IMR-90 (cell line): ENCODE measurements around the gene GPATCH2. TPM values are rescaled to one million over a fixed set of nuclear protein-coding genes. Genes with fewer than 3 reads are reported as not detected.

ENCODE experiments used
- ATAC-seq: fragments of 200-7000 bp; cut with Tn5 transposase; 2 replicates; pipeline ENCODE4 v1.9.1; 2020; ENCODE audit warnings: low read depth, mild to moderate bottlenecking, moderate library complexity
- BruUV-seq: library from RNA; stranded (reverse); fragments of 400-500 nt; replicated peaks from 2 replicates; lab custom pipeline; 2021; lab: Mats Ljungman, UMichigan
- CTCF ChIA-PET: fragments of 300-600 bp; formaldehyde crosslinking; extraction: SDS; loops from one replicate; lab custom pipeline; 2021; ENCODE audit warnings: antibody characterized with exemption; lab: Yijun Ruan, JAX
- POLR2A ChIA-PET: fragments of 300-600 bp; sonication (Branson Sonifier 250); formaldehyde crosslinking; loops from one replicate; lab custom pipeline; 2022; ENCODE audit warnings: antibody characterized with exemption; ENCODE audit not compliant: unreplicated experiment; lab: Charles Lee
- DNase-seq: peaks from one replicate; pipeline ENCODE4 v3.0.0; 2013
- H2AFZ ChIP-seq: replicated peaks from 2 replicates; pipeline ENCODE3; 2013; ENCODE audit warnings: low read length, mild to moderate bottlenecking; ENCODE audit not compliant: poor library complexity
- H2AK5ac ChIP-seq: 2 replicates; pipeline ENCODE4 v1.6.1; 2013; ENCODE audit warnings: low read depth, low read length, inconsistent platforms
- H2AK9ac ChIP-seq: replicated peaks from 2 replicates; pipeline ENCODE3; 2013; ENCODE audit warnings: mild to moderate bottlenecking, low read depth, low read length, moderate library complexity; ENCODE audit not compliant: poor library complexity
- H2BK120ac ChIP-seq: 2 replicates; pipeline ENCODE4 v1.6.1; 2013; ENCODE audit warnings: low read depth, low read length, inconsistent platforms
- H2BK15ac ChIP-seq: 3 replicates; pipeline ENCODE4 v1.6.1; 2013; ENCODE audit warnings: low read depth, low read length, inconsistent platforms
- H2BK20ac ChIP-seq: 2 replicates; pipeline ENCODE4 v1.6.1; 2013; ENCODE audit warnings: low read depth, mild to moderate bottlenecking, inconsistent platforms, low read length, moderate library complexity
- H2BK5ac ChIP-seq: 2 replicates; pipeline ENCODE4 v1.6.1; 2013; ENCODE audit warnings: mild to moderate bottlenecking, low read depth, low read length, inconsistent platforms; ENCODE audit not compliant: poor library complexity, severe bottlenecking
- H3K14ac ChIP-seq: replicated peaks from 2 replicates; pipeline ENCODE4 v1.6.1; 2013; ENCODE audit warnings: low read depth, low read length, inconsistent platforms
- H3K18ac ChIP-seq: 2 replicates; pipeline ENCODE4 v1.6.1; 2013; ENCODE audit warnings: low read depth, low read length, control low read depth
- H3K23ac ChIP-seq: 2 replicates; pipeline ENCODE4 v1.6.1; 2013; ENCODE audit warnings: low read depth, low read length, inconsistent platforms
- H3K27ac ChIP-seq: 2 replicates; pipeline ENCODE4 v1.5.1; 2013; ENCODE audit warnings: mild to moderate bottlenecking, control low read depth, low read length; ENCODE audit not compliant: insufficient read depth
- H3K27me3 ChIP-seq: 2 replicates; pipeline ENCODE4 v1.6.1; 2013; ENCODE audit warnings: low read length; ENCODE audit not compliant: control insufficient read depth, insufficient read depth
- H3K36me3 ChIP-seq: 2 replicates; pipeline ENCODE4 v1.6.1; 2013; ENCODE audit warnings: low read length, mixed read lengths; ENCODE audit not compliant: control insufficient read depth, insufficient read depth
- H3K4ac ChIP-seq: 2 replicates; pipeline ENCODE4 v1.6.1; 2013; ENCODE audit warnings: low read depth, low read length, inconsistent platforms
- H3K4me1 ChIP-seq: 2 replicates; pipeline ENCODE4 v1.6.1; 2013; ENCODE audit warnings: low read length, mixed read lengths; ENCODE audit not compliant: control insufficient read depth, insufficient read depth
- H3K4me2 ChIP-seq: 2 replicates; pipeline ENCODE4 v1.6.1; 2013; ENCODE audit warnings: low read depth, mild to moderate bottlenecking, control low read depth, low read length, moderate library complexity
- H3K4me3 ChIP-seq: 2 replicates; pipeline ENCODE4 v1.5.1; 2013; ENCODE audit warnings: low read depth, mild to moderate bottlenecking, control low read depth, low read length, moderate library complexity; ENCODE audit not compliant: insufficient read depth
- H3K56ac ChIP-seq: 2 replicates; pipeline ENCODE4 v1.6.1; 2013; ENCODE audit warnings: low read length, inconsistent platforms; ENCODE audit not compliant: insufficient read depth; ENCODE audit errors: extremely low read depth
- H3K79me1 ChIP-seq, 2 experiments: 2 replicates each; pipeline ENCODE4 v1.6.1; 2013; ENCODE audit warnings: low read length in 2 of 2, inconsistent platforms in 1 of 2, low read depth in 1 of 2
- H3K9ac ChIP-seq: 2 replicates; pipeline ENCODE4 v1.6.1; 2013; ENCODE audit warnings: low read depth, low read length, control low read depth
- H3K9me1 ChIP-seq: 2 replicates; pipeline ENCODE4 v1.6.1; 2013; ENCODE audit warnings: low read length, inconsistent platforms; ENCODE audit not compliant: insufficient read depth
- H3K9me3 ChIP-seq: 2 replicates; pipeline ENCODE4 v1.6.1; 2013; ENCODE audit warnings: low read length; ENCODE audit not compliant: control insufficient read depth, insufficient read depth
- H4K20me1 ChIP-seq: 2 replicates; pipeline ENCODE4 v1.6.1; 2013; ENCODE audit warnings: low read length, inconsistent platforms; ENCODE audit not compliant: insufficient read depth
- H4K5ac ChIP-seq: 2 replicates; pipeline ENCODE4 v1.6.1; 2013; ENCODE audit warnings: mild to moderate bottlenecking, low read depth, low read length, control low read depth
- H4K8ac ChIP-seq, 2 experiments: 2 replicates each; pipeline ENCODE4 v1.6.1; 2013; ENCODE audit warnings: low read depth in 2 of 2, low read length in 2 of 2, control low read depth in 1 of 2, inconsistent platforms in 1 of 2
- H4K91ac ChIP-seq: 2 replicates; pipeline ENCODE4 v1.6.1; 2013; ENCODE audit warnings: low read depth, low read length, inconsistent platforms; ENCODE audit not compliant: insufficient read depth
- CEBPB ChIP-seq: IDR thresholded peaks from 2 replicates; pipeline ENCODE4 v1.6.1; 2012; ENCODE audit warnings: low read depth, low read length, improper control_type of control experiment
- MAZ ChIP-seq: IDR thresholded peaks from 2 replicates; pipeline ENCODE4 v1.6.1; 2012; ENCODE audit warnings: low read depth, mild to moderate bottlenecking, low read length, improper control_type of control experiment, moderate library complexity, borderline replicate concordance
- NFE2L2 ChIP-seq: fragments of 150-350 bp; IDR thresholded peaks from 2 replicates; pipeline ENCODE4 v1.6.1; 2016; ENCODE audit warnings: low read depth, mild to moderate bottlenecking, low read length
- POLR2A ChIP-seq: IDR thresholded peaks from 2 replicates; pipeline ENCODE4 v1.6.1; 2012; ENCODE audit warnings: mild to moderate bottlenecking, low read depth, low read length
- RCOR1 ChIP-seq: IDR thresholded peaks from 2 replicates; pipeline ENCODE4 v1.6.1; 2012; ENCODE audit warnings: mild to moderate bottlenecking, low read length, improper control_type of control experiment; ENCODE audit not compliant: insufficient replicate concordance
- RFX5 ChIP-seq: IDR thresholded peaks from 2 replicates; pipeline ENCODE4 v1.8.0; 2012; ENCODE audit warnings: low read depth, mild to moderate bottlenecking, low read length, moderate library complexity
- WGBS, 2 experiments: methylation state at CpG; one replicate each; pipeline versions ENCODE4 v1.1.5 to v1.1.7; 2013; ENCODE audit warnings: missing lambda C conversion rate in 2 of 2; ENCODE audit not compliant: insufficient read length in 1 of 2; ENCODE audit errors: extremely low coverage in 2 of 2; 5-methylcytosine and 5-hydroxymethylcytosine counted together
- dilution Hi-C: fragments of 300-500 bp; cut with HindIII; formaldehyde crosslinking; loops from one replicate; pipeline ENCODE4 v1.14.3; 2018; ENCODE audit warnings: low sequenced_read_pairs; ENCODE audit not compliant: unreplicated experiment
- in situ Hi-C: fragments of 300-500 bp; cut with MboI; formaldehyde crosslinking; loops from 3 replicates; pipeline ENCODE4 v1.14.3; 2019; ENCODE audit warnings: low sequenced_read_pairs, inconsistent platforms, mixed read lengths
- intact Hi-C: fragments of 100-400 bp; cut with micrococcal nuclease; formaldehyde crosslinking; loops from 2 replicates; pipeline ENCODE4 v1.10.0; 2022
- polyA plus RNA-seq, 3 experiments: library from polyadenylated mRNA; depleted of rRNA; stranded (reverse); fragments of >200 nt; gene quantifications; 2 replicates each; pipeline ENCODE4 v1.2.3, GENCODE V29; 2012; ENCODE audit warnings: low replicate concordance in 1 of 3
- total RNA-seq: library from RNA; depleted of rRNA; stranded (reverse); fragments of >200 nt; gene quantifications from 2 replicates; pipeline ENCODE4 v1.2.3, GENCODE V29; 2012

Gene GPATCH2
- total and polyA plus RNA-seq, 2 of the 4 experiments (the other 2 are of a cell fraction) = 4.7 to 11.8 TPM

- H4K20me1 ChIP-seq = no peaks in the 10 kb centered on the region
- intact Hi-C loops = no loop called here
- dilution Hi-C loops = no loop called here
Observed at GRCh38 chr1:217540321-217540720, 90.6 kb downstream of the GPATCH2 start.

More at GRCh38 chr1:217540321-217540720, 90.6 kb downstream of the GPATCH2 start:
- Histone ChIP-seq H3K9me1 (no peaks in the 10 kb centered on the region), H2BK120ac (no peak overlapping the region), H3K27ac (no peak overlapping the region), H2AK5ac (no peak overlapping the region), H3K4me2 (no peak overlapping the region), H2AFZ (no peak overlapping the region), H3K79me1 (no peaks in the 10 kb centered on the region; a peak in 2 of 4 replicates), H3K4me1 (no peaks in the 10 kb centered on the region), H2BK5ac (no peak overlapping the region), H3K36me3 (no peaks in the 10 kb centered on the region), H3K4me3 (no peak overlapping the region), H2AK9ac (no peak overlapping the region), H2BK15ac (no peak overlapping the region), H3K23ac (no peak overlapping the region), H3K9me3 (no peaks in the 10 kb centered on the region), H3K9ac (no peak overlapping the region), H4K5ac (no peak overlapping the region), H3K4ac (no peak overlapping the region), H3K27me3 (no peaks in the 10 kb centered on the region), H3K14ac (no peak overlapping the region), H3K18ac (no peak overlapping the region), H4K8ac (no peak overlapping the region), H3K56ac (no peak overlapping the region), H2BK20ac (no peak overlapping the region), H4K91ac (no peak overlapping the region)
- no peak for TF ChIP-seq RFX5
- no peak for TF ChIP-seq POLR2A
- TF ChIP-seq RCOR1 = no peak
- no peak for TF ChIP-seq NFE2L2
- TF ChIP-seq CEBPB = no peak
- TF ChIP-seq MAZ = no peak
- no TSS peak for BruUV-seq
- no peak for ATAC-seq
- ChIA-PET CTCF (interaction anchor here (1.4 kb wide), 1 partner anchor 12 kb away, joined by 3 read pairs; no protein-coding TSS in a partner anchor), POLR2A (no interaction called here)
- in situ Hi-C loops = no loop called here
- no CpG with 5 or more reads among the region's 2 CpGs for WGBS, 2 experiments
- no peak for DNase-seq
